Liver (tissue), 9 donors: Measurements from ENCODE around the gene KIRREL3. TPM values are rescaled to one million over a fixed set of nuclear protein-coding genes. Genes with fewer than 3 reads are reported as not detected.

Source experiments
- DNase-seq: peaks from one replicate; pipeline ENCODE4 v3.0.0-alpha.2; 2017; ENCODE audit warnings: low spot score
- H3K27ac ChIP-seq, 2 donors: one replicate each; pipeline ENCODE4 v1.7.0; 2013; ENCODE audit warnings: inconsistent platforms in 2 of 2, low read length in 2 of 2, control low read depth in 1 of 2, low read depth in 1 of 2, mild to moderate bottlenecking in 1 of 2
- H3K27me3 ChIP-seq, 4 donors: one replicate each; pipeline versions ENCODE4 v1.6.1 to v1.7.0; 2013; ENCODE audit warnings: low read length in 3 of 4, inconsistent platforms in 1 of 4, mild to moderate bottlenecking in 1 of 4, moderate library complexity in 1 of 4; ENCODE audit not compliant: control insufficient read depth in 4 of 4, insufficient read depth in 4 of 4
- H3K36me3 ChIP-seq, 4 donors: one replicate each; pipeline versions ENCODE4 v1.6.1 to v1.7.0; 2013; ENCODE audit warnings: low read length in 3 of 4, mild to moderate bottlenecking in 3 of 4, low read depth in 1 of 4, moderate library complexity in 1 of 4; ENCODE audit not compliant: control insufficient read depth in 4 of 4, insufficient read depth in 3 of 4
- H3K4me1 ChIP-seq, 4 donors: one replicate each; pipeline versions ENCODE4 v1.6.1 to v1.7.0; 2013; ENCODE audit warnings: low read length in 3 of 4, mild to moderate bottlenecking in 3 of 4, moderate library complexity in 1 of 4; ENCODE audit not compliant: control insufficient read depth in 4 of 4, insufficient read depth in 4 of 4
- H3K4me3 ChIP-seq, 3 donors: one replicate each; pipeline versions ENCODE4 v1.6.1 to v1.7.0; 2013; ENCODE audit warnings: low read length in 3 of 3, control low read depth in 1 of 3, low read depth in 1 of 3, mild to moderate bottlenecking in 1 of 3
- H3K9ac ChIP-seq, 2 donors: one replicate each; pipeline ENCODE4 v1.7.0; 2013; ENCODE audit warnings: low read length in 2 of 2, mild to moderate bottlenecking in 2 of 2, moderate library complexity in 2 of 2, control low read depth in 1 of 2, low read depth in 1 of 2
- H3K9me3 ChIP-seq, 4 donors: one replicate each; pipeline versions ENCODE4 v1.6.1 to v1.7.0; 2013; ENCODE audit warnings: low read length in 3 of 4; ENCODE audit not compliant: control insufficient read depth in 4 of 4
- EGR1 ChIP-seq, 2 donors: IDR thresholded peaks; 2 replicates each; pipeline ENCODE4 v1.6.1; 2016 to 2018; ENCODE audit warnings: antibody characterized with exemption in 2 of 2, low read depth in 2 of 2
- JUND ChIP-seq, 2 donors: IDR thresholded peaks; 2 replicates each; pipeline ENCODE4 v1.6.1; 2016; ENCODE audit warnings: antibody characterized with exemption in 2 of 2
- NR2F2 ChIP-seq: IDR thresholded peaks from 2 replicates; pipeline ENCODE4 v1.6.1; 2016; ENCODE audit warnings: antibody characterized with exemption
- RAD21 ChIP-seq, 2 donors: IDR thresholded peaks; 2 replicates each; pipeline ENCODE4 v1.6.1; 2016; ENCODE audit warnings: antibody characterized with exemption in 2 of 2, mild to moderate bottlenecking in 2 of 2
- RXRA ChIP-seq, 2 donors: IDR thresholded peaks; 2 replicates each; pipeline ENCODE4 v1.6.1; 2017 to 2018; ENCODE audit warnings: antibody characterized with exemption in 2 of 2, mild to moderate bottlenecking in 1 of 2
- SP1 ChIP-seq: IDR thresholded peaks from 2 replicates; pipeline ENCODE4 v1.6.1; 2018; ENCODE audit warnings: antibody characterized with exemption, mild to moderate bottlenecking
- TAF1 ChIP-seq: conservative IDR thresholded peaks from 2 replicates; pipeline ENCODE4 v1.6.1; 2016; ENCODE audit warnings: antibody characterized with exemption, mild to moderate bottlenecking
- YY1 ChIP-seq: IDR thresholded peaks from 2 replicates; pipeline ENCODE4 v1.6.1; 2016; ENCODE audit warnings: antibody characterized with exemption, mild to moderate bottlenecking
- WGBS: extraction: QIAGEN DNeasy Blood & Tissue Kit; methylation state at CpG from one replicate; pipeline ENCODE4 v1.1.7; 2013; 5-methylcytosine and 5-hydroxymethylcytosine counted together
- polyA plus RNA-seq, 2 donors: library from polyadenylated mRNA; stranded (reverse) in 1 of 2; unstranded in 1 of 2; fragments of 200-250 nt in 1 of 2; fragments of >200 nt in 1 of 2; fragmentation: Nextera tagmentation in 1 of 2; extraction: Ambion mirVana in 1 of 2; gene quantifications; one replicate each; pipeline versions ENCODE4 v1.2.1 to v1.2.3, GENCODE V29; 2013 to 2015
- total RNA-seq, 2 donors: library from RNA; depleted of rRNA; stranded (reverse); fragments of >200 nt; gene quantifications; one replicate each; pipeline ENCODE4 v1.2.3, GENCODE V29; 2014
- TF ChIP-seq, protein P1 (sequence below): fragments of 150-350 bp; IDR thresholded peaks from 2 replicates; pipeline ENCODE4 v1.5.1; 2017; ENCODE audit warnings: improper control_type of control experiment, low read depth, low read length; ENCODE audit not compliant: missing input control
- TF ChIP-seq, protein P2 (sequence below): IDR thresholded peaks from 2 replicates; pipeline ENCODE4 v1.6.1; 2016; ENCODE audit warnings: antibody characterized with exemption, mild to moderate bottlenecking
- donor health status: healthy.
- donor health status: healthy.
- donor health status: healthy.
- donor health status: healthy.
- donor health status: healthy.

KIRREL3 gene
- total and polyA plus RNA-seq, 4 donors, result 0.03 to 0.29 (median 0.08) TPM; not detected in 1

DNA sequence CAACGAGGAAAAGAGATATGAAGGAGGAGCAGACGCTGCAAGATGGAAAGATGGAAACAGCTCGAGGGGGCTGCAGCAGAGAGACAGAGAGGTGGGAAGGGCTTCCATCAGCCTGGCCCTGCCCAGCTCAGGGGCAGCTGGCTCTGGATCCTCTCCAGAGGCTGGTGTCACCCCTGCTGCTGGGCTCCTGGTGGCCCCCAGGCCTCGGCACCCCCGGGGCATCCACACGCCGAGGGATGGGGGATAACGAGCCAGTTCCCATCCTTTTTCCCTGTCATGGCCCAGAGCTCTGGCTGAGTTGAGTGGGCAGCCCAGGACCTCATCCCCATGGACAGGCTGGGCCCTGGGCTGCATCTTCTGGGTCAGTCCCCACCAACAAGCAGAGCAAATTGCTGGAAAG lies 542.8 kb downstream of the KIRREL3 start:
- Histone ChIP-seq H3K4me3 (no peak overlapping the region), H3K9ac (no peak overlapping the region), H3K9me3 (no peaks in the 10 kb centered on the region), H3K36me3 (no peaks in the 10 kb centered on the region), H3K27me3 (no peaks in the 10 kb centered on the region), H3K27ac (no peak overlapping the region), H3K4me1 (no peaks in the 10 kb centered on the region)
- TF ChIP-seq, protein P1, sequence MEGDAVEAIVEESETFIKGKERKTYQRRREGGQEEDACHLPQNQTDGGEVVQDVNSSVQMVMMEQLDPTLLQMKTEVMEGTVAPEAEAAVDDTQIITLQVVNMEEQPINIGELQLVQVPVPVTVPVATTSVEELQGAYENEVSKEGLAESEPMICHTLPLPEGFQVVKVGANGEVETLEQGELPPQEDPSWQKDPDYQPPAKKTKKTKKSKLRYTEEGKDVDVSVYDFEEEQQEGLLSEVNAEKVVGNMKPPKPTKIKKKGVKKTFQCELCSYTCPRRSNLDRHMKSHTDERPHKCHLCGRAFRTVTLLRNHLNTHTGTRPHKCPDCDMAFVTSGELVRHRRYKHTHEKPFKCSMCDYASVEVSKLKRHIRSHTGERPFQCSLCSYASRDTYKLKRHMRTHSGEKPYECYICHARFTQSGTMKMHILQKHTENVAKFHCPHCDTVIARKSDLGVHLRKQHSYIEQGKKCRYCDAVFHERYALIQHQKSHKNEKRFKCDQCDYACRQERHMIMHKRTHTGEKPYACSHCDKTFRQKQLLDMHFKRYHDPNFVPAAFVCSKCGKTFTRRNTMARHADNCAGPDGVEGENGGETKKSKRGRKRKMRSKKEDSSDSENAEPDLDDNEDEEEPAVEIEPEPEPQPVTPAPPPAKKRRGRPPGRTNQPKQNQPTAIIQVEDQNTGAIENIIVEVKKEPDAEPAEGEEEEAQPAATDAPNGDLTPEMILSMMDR, result no peak
- TF ChIP-seq JUND (IDR thresholded peaks at IDR 0.05), result no peak
- TF ChIP-seq, protein P2, sequence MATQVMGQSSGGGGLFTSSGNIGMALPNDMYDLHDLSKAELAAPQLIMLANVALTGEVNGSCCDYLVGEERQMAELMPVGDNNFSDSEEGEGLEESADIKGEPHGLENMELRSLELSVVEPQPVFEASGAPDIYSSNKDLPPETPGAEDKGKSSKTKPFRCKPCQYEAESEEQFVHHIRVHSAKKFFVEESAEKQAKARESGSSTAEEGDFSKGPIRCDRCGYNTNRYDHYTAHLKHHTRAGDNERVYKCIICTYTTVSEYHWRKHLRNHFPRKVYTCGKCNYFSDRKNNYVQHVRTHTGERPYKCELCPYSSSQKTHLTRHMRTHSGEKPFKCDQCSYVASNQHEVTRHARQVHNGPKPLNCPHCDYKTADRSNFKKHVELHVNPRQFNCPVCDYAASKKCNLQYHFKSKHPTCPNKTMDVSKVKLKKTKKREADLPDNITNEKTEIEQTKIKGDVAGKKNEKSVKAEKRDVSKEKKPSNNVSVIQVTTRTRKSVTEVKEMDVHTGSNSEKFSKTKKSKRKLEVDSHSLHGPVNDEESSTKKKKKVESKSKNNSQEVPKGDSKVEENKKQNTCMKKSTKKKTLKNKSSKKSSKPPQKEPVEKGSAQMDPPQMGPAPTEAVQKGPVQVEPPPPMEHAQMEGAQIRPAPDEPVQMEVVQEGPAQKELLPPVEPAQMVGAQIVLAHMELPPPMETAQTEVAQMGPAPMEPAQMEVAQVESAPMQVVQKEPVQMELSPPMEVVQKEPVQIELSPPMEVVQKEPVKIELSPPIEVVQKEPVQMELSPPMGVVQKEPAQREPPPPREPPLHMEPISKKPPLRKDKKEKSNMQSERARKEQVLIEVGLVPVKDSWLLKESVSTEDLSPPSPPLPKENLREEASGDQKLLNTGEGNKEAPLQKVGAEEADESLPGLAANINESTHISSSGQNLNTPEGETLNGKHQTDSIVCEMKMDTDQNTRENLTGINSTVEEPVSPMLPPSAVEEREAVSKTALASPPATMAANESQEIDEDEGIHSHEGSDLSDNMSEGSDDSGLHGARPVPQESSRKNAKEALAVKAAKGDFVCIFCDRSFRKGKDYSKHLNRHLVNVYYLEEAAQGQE, result no peak
- WGBS, result 81% methylated on average over 8 of the region's 8 CpGs
- no peak for DNase-seq

DNA sequence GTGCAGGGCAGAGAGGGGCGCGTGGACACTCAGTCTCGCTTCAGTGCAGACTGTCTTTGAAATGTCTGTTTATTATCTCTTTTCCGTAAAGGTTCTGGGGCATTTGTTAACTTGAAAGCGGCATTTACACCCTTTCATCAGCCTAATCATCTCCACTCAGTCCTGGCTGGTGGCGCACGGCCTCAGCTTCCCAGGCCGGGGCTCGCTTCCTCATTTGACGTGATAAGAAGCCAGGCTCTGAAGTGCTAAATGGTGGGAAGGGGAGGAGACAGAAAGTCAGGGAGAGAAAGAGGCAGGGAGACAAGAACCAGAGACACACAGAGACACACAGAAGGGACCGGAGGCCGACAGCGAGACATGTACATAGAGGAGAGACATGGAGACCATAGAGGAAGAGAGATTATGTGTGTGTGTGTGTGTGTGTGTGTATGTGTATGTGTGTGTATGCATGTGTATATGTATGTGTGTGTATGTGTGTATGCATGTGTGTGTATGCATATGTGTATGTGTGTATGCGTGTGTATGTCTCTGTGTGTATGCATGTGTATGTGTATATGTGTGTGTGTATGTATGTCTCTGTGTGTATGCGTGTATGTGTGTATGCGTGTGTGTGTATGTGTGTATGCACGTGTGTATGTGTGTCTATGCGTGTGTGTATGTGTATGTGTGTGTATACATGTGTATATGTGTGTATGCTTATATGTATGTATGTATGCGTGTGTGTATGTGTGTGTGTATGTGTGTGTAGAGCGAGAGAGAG lies 543.6 kb downstream of the KIRREL3 start:
- TF ChIP-seq RAD21 (IDR thresholded peaks at IDR 0.05), result no peak
- TF ChIP-seq, protein P1, result no peak
- no peak for TF ChIP-seq TAF1
- TF ChIP-seq SP1, result no peak
- TF ChIP-seq YY1, result no peak
- no peak for TF ChIP-seq EGR1 (IDR thresholded peaks at IDR 0.05; ENCODE audit: low read depth in 2 of 2)
- no peak for DNase-seq
- H3K4me1 ChIP-seq, result no peaks in the 10 kb centered on the region
- H3K9me3 ChIP-seq, result no peaks in the 10 kb centered on the region
- H3K4me3 ChIP-seq, result no peak overlapping the region
- WGBS, result 74% methylated on average over 20 of the region's 20 CpGs
- no peaks in the 10 kb centered on the region for H3K27me3 ChIP-seq
- H3K27ac ChIP-seq, result no peak overlapping the region
- no peak overlapping the region for H3K9ac ChIP-seq
- H3K36me3 ChIP-seq, result no peaks in the 10 kb centered on the region

DNA sequence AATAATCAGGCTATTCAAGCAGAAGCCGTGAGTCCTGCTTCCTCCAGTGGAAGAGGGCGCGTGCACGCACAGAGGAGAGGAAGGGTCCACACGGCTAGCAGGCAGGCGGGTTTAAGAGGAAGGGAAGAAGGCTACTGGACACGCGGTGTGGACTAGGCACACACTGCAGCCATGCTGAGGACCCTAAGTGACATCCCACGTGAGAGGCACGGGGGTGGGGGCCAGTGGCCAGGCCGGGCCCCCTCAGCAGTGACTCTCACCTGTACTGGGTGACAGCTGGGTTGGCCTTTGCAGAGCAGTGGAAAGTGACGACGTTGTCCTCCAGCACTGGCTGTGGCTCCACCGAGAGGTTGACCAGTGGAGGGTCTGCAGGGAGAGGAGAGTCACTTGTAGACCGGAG lies 544.5 kb downstream of the KIRREL3 start:
- no peak overlapping the region for H3K4me3 ChIP-seq
- H3K9me3 ChIP-seq, result no peaks in the 10 kb centered on the region
- DNase-seq, result no peak
- H3K36me3 ChIP-seq, result no peaks in the 10 kb centered on the region
- no peak overlapping the region for H3K27ac ChIP-seq
- H3K4me1 ChIP-seq, result no peaks in the 10 kb centered on the region
- H3K27me3 ChIP-seq, result no peaks in the 10 kb centered on the region
- 90% methylated on average over 15 of the region's 15 CpGs for WGBS
- TF ChIP-seq RAD21 (IDR thresholded peaks at IDR 0.05) (no peak), NR2F2 (no peak), RXRA (IDR thresholded peaks at IDR 0.05) (no peak)
- H3K9ac ChIP-seq, result no peak overlapping the region
